ENCODE measurements around the gene CHKB.

The CHKB gene

DNA sequence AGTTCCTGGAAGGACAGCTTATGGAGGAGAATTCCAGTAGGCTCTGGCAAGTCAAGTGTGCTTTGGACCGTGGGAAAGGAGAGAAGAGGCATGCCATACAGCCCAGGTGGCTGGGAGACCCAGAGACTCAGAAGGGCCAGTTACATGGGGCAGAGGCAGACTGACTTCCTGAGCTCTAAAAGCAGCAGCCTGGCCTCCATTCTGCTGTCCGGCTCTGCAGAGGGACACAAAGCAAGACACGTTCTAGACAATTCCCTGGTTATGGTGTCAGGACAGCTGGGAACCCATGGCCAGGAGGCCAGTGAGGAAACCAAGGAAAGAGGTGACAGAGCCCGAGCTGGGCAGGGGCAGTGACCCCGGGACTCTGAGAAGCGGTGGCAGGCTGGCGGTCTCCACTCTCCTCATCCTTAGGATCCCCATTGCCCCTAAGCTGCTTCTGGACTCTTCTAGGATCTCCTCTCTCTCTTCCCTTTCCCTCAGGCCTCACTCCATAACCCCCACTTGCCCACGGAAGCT is 7.2 kb downstream of the CHKB start:
- no peak overlapping the region for H3K4me3 ChIP-seq (ENCODE audit: low read depth, low read length)

DNA sequence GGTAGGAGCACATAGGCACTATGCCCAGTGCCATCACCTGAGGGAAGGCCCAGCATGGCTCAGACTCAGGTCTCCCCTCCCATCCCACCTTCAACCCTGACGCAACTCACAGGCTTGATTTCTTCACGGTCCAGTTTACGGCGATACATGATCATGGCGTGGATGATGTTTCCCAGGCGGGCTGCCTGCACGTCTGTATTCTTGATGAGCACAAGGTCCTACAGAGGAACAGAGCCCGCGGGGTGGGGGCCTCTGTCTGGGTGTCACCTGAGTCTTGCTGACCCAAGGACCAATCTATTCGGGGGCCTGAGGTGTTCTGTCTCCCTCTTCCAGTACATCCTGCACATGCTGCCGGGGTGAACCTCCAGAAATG is 8.3 kb downstream of the CHKB start:
- no peak overlapping the region for H3K4me3 ChIP-seq (ENCODE audit: low read depth, low read length)

- no peak overlapping the region for H3K4me3 ChIP-seq (ENCODE audit: low read depth, low read length)
Measured at GRCh38 chr22:50573491-50574382, 8.9 kb downstream of the CHKB start.

- H3K4me3 ChIP-seq (ENCODE audit: low read depth, low read length): no peak overlapping the region
Measured at GRCh38 chr22:50572965-50573364, 9.7 kb downstream of the CHKB start.

- H3K4me3 ChIP-seq (ENCODE audit: low read depth, low read length): no peak overlapping the region
Measured at GRCh38 chr22:50571264-50572175, 11.1 kb downstream of the CHKB start.

DNA sequence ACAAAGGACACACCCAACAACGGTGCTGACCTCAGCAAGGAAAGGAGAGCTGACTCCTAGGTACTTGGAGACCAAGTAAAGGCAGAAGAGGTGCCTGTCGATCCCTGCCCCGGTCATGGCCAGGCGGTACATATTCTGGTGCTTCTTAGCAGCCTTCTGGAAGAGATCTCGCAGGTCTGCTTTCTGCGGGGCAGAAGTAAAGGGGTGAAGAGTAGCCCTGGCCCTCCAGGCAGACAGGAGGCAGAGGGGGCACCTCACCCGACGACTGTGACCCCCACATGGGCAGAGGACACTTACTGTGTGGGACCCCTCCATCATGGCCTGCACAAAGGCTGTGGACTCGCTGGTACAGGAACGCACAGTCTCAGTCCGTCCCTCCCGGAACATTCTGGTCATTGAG is 11.8 kb downstream of the CHKB start:
- H3K4me3 ChIP-seq (ENCODE audit: low read depth, low read length): no peak overlapping the region

GRCh38 chr22:50569896-50570535 is 12.6 kb downstream of the CHKB start:
- H3K4me3 ChIP-seq (ENCODE audit: low read depth, low read length): no peak overlapping the region

DNA sequence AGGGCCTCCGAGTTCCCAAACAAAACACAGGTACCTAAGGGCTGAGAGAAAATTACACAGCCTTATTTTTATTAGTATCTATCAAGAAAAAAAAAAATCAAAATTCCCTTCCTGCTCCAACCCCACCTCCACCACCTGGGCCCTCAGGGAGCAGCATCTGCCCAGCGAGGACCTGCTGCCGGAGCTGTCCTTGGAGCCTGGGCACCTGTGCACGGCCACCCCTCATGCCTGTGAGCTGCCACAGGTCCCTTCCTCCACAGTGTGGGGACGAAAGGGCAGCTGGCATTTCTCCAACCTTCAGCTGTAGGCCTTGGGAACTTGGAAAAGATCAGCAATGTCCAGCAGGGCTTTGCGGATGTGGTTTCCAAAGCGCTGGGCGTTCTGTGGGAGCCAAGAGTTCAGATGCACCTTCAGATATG is 13.6 kb downstream of the CHKB start:
- no peak overlapping the region for H3K4me3 ChIP-seq (ENCODE audit: low read depth, low read length)

DNA sequence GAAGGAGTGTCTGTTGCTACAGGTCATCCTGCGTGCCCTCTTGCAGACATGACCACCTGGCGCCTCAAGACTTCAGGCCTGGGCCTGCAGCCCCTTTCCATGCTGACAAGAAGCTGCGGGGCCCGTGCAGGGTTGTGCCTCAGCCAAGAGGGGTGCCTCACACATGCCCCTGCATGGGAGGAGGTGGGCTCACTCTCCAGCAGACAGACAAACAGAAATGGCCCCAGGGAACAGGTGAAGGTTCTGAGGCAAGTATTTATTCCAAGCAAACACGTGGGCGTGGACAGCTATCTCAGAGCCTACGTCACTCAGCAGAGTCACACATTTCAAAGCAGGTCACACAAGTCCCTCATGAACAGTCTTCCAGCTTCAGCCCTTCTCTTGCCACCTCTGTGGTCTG is 14.0 kb downstream of the CHKB start:
- no peak overlapping the region for H3K4me3 ChIP-seq (ENCODE audit: low read depth, low read length)

- no peak overlapping the region for H3K4me3 ChIP-seq (ENCODE audit: low read depth, low read length)
Measured at GRCh38 chr22:50567721-50568252, 14.9 kb downstream of the CHKB start.

DNA sequence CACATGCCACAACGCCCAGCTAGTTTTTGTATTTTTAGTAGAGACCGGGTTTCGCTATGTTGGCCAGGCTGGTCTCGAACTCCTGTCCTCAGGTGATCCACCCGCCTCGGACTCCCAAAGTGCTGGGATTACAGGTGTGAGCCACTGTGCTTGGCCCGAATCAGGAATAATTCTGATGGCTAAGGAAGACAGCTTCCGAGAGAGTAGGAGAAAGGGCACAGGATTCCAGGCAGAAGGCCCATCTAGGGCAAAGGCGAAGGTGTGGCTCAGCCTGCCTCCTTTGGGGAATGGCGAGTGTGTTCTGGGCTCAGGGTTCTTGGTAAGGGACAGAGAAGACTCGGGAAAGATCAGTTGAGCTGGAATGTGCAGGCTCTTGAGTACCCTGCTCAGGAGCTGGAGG is 18.4 kb downstream of the CHKB start:
- H3K4me3 ChIP-seq (ENCODE audit: low read depth, low read length): no peak overlapping the region

DNA sequence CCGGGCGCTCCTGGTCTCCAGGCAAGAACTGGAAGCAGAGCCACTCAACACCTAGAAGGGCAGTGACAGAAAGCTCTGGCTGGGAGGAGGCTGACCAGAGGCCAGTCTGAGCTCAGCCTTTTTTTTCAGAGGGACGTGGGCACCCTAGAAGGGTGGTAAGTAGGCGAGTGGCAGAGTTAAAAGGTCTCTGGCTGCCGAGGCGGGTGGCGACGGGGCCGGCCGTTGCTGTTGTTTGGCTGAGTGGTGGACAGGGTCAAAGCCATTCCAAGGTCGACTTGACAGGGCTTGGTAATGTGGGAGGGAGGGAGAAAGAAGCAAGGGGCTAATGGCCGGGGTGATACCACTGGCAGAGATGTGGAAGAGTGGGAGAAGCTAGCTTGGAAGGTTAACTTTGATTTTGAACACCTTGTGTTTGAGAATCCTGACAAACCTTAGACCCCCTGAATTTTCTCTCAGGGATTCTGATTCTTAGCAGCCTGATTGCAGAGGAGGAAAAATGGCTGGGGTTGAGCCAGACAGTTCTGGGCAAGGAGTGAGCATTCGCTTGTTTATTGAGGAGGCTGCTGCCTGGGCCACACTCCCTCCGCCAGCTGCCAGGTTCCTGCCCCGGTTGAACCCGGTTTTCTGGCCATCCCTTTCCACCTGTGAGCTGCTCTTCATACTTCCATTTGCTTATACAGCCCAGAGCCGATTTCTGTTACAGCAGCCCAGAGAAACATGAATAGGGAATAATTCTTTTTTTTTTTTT is 19.1 kb downstream of the CHKB start:
- peak overlapping the region; percentile 65 for H3K4me3 ChIP-seq (ENCODE audit: low read depth, low read length)

- H3K4me3 ChIP-seq (ENCODE audit: low read depth, low read length): peak within 1 kb of the TSS; percentile 65
Measured at GRCh38 chr22:50562523-50563412, 19.9 kb downstream of the CHKB start, which contains the start of gene SYCE3. TSS of gene SYCE3 (minus strand) at chr22:50562919. CDS start at chr22:50556405, 6,514 bp downstream.

- H3K4me3 ChIP-seq (ENCODE audit: low read depth, low read length): no peak overlapping the region
Measured at GRCh38 chr22:50561401-50562358, 21.0 kb downstream of the CHKB start.

- no peak overlapping the region for H3K4me3 ChIP-seq (ENCODE audit: low read depth, low read length)
Measured at GRCh38 chr22:50560034-50560433, 22.6 kb downstream of the CHKB start.

GRCh38 chr22:50556703-50557102 is 25.9 kb downstream of the CHKB start:
- H3K4me3 ChIP-seq (ENCODE audit: low read depth, low read length): no peak overlapping the region

GRCh38 chr22:50553310-50553709 is 29.3 kb downstream of the CHKB start:
- no peak overlapping the region for H3K4me3 ChIP-seq (ENCODE audit: low read depth, low read length)

GRCh38 chr22:50551160-50551752 is 31.4 kb downstream of the CHKB start:
- H3K4me3 ChIP-seq (ENCODE audit: low read depth, low read length): no peak overlapping the region
